HepG2 (cell line): ENCODE data around the gene TOB1. TPM values are rescaled to one million over a fixed set of nuclear protein-coding genes. Genes with fewer than 3 reads are reported as not detected.
A peak's percentile ranks its signal among the peaks of the same experiment; 100 is the strongest.

ENCODE experiments used
- AGO2 ChIP-seq: fragments of 200-400 bp; formaldehyde crosslinking; optimal IDR thresholded peaks from 2 replicates; pipeline ENCODE3; 2017; ENCODE audit warnings: mild to moderate bottlenecking, low read depth, low read length, moderate library complexity
- GTF3A ChIP-seq: sonication (generic); formaldehyde crosslinking; conservative IDR thresholded peaks from 2 replicates; pipeline ENCODE4 v1.4.0; 2020; ENCODE audit warnings: mild to moderate bottlenecking, missing genetic modification reagents
- HOXA5 ChIP-seq: sonication (generic); formaldehyde crosslinking; IDR thresholded peaks from 2 replicates; pipeline ENCODE4 v1.4.0; 2020; ENCODE audit warnings: missing genetic modification reagents
- PATZ1 ChIP-seq: sonication (generic); formaldehyde crosslinking; IDR thresholded peaks from 2 replicates; pipeline ENCODE4 v1.4.0; 2020; ENCODE audit warnings: missing genetic modification reagents
- ZBTB33 ChIP-seq: sonication (generic); formaldehyde crosslinking; IDR thresholded peaks from 2 replicates; pipeline ENCODE4 v1.4.0; 2020; ENCODE audit warnings: missing genetic modification reagents
- ZBTB8A ChIP-seq: sonication (generic); formaldehyde crosslinking; IDR thresholded peaks from 2 replicates; pipeline ENCODE4 v1.4.0; 2020; ENCODE audit warnings: mild to moderate bottlenecking, low read depth, missing genetic modification reagents, borderline replicate concordance
- ZGPAT ChIP-seq: IDR thresholded peaks from 2 replicates; pipeline ENCODE4 v1.6.1; 2016; ENCODE audit warnings: mild to moderate bottlenecking
- ZMYM3 ChIP-seq: sonication (generic); formaldehyde crosslinking; IDR thresholded peaks from 2 replicates; pipeline ENCODE4 v1.5.1; 2020; ENCODE audit warnings: mild to moderate bottlenecking, missing genetic modification reagents
- ZNF12 ChIP-seq: sonication (generic); formaldehyde crosslinking; IDR thresholded peaks from 2 replicates; pipeline ENCODE4 v1.5.0; 2020; ENCODE audit warnings: missing genetic modification reagents
- ZNF572 ChIP-seq: sonication (generic); formaldehyde crosslinking; IDR thresholded peaks from 2 replicates; pipeline ENCODE4 v1.5.1; 2020; ENCODE audit warnings: mild to moderate bottlenecking, missing genetic modification reagents
- polyA plus RNA-seq, 8 experiments: library from polyadenylated mRNA; depleted of rRNA in 3 of 8; stranded (reverse) in 7 of 8; unstranded in 1 of 8; fragments of >200 nt; fragmentation: Illumina TruSeq in 4 of 8; extraction: Trizol in 4 of 8; gene quantifications; 2 replicates each; pipeline versions ENCODE4 v1.2.1 to v1.2.3, GENCODE V29; 2011 to 2016; ENCODE audit warnings: low read depth in 4 of 8, missing spikeins in 1 of 8, mixed read lengths in 1 of 8; ENCODE audit not compliant: insufficient read depth in 1 of 8
- total RNA-seq, 5 experiments: library from RNA; depleted of rRNA; stranded (reverse); fragments of >200 nt; fragmentation: Illumina TruSeq; extraction: Trizol; gene quantifications; 2 replicates each; pipeline ENCODE4 v1.2.3, GENCODE V29; 2016; ENCODE audit warnings: low read depth in 1 of 5
- TF ChIP-seq, protein P1 (sequence below): sonication (generic); formaldehyde crosslinking; IDR thresholded peaks from 2 replicates; pipeline ENCODE4 v1.4.0; 2020; ENCODE audit warnings: missing genetic modification reagents, borderline replicate concordance
- TF ChIP-seq, protein P2 (sequence below): sonication (generic); formaldehyde crosslinking; IDR thresholded peaks from 2 replicates; pipeline ENCODE4 v1.4.0; 2020; ENCODE audit warnings: missing genetic modification reagents, borderline replicate concordance
- TF ChIP-seq, protein P3 (sequence below): sonication (generic); formaldehyde crosslinking; IDR thresholded peaks from 2 replicates; pipeline ENCODE4 v1.4.0; 2020; ENCODE audit warnings: mild to moderate bottlenecking, missing genetic modification reagents

The TOB1 gene
- total and polyA plus RNA-seq, 2 of the 13 experiments (the other 11 are each of a cell fraction or from before 2014, with no cell fraction given) = 21.9 to 57.7 TPM

- TF ChIP-seq, protein P1, sequence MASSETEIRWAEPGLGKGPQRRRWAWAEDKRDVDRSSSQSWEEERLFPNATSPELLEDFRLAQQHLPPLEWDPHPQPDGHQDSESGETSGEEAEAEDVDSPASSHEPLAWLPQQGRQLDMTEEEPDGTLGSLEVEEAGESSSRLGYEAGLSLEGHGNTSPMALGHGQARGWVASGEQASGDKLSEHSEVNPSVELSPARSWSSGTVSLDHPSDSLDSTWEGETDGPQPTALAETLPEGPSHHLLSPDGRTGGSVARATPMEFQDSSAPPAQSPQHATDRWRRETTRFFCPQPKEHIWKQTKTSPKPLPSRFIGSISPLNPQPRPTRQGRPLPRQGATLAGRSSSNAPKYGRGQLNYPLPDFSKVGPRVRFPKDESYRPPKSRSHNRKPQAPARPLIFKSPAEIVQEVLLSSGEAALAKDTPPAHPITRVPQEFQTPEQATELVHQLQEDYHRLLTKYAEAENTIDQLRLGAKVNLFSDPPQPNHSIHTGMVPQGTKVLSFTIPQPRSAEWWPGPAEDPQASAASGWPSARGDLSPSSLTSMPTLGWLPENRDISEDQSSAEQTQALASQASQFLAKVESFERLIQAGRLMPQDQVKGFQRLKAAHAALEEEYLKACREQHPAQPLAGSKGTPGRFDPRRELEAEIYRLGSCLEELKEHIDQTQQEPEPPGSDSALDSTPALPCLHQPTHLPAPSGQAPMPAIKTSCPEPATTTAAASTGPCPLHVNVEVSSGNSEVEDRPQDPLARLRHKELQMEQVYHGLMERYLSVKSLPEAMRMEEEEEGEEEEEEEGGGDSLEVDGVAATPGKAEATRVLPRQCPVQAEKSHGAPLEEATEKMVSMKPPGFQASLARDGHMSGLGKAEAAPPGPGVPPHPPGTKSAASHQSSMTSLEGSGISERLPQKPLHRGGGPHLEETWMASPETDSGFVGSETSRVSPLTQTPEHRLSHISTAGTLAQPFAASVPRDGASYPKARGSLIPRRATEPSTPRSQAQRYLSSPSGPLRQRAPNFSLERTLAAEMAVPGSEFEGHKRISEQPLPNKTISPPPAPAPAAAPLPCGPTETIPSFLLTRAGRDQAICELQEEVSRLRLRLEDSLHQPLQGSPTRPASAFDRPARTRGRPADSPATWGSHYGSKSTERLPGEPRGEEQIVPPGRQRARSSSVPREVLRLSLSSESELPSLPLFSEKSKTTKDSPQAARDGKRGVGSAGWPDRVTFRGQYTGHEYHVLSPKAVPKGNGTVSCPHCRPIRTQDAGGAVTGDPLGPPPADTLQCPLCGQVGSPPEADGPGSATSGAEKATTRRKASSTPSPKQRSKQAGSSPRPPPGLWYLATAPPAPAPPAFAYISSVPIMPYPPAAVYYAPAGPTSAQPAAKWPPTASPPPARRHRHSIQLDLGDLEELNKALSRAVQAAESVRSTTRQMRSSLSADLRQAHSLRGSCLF (CRISPR knock-in tag) = 0 out of 2 replicates have a peak, but pooled peaks have one; percentile 52
- peak; percentile 79 for TF ChIP-seq ZBTB33 (CRISPR knock-in tag)
- TF ChIP-seq GTF3A (CRISPR knock-in tag) = 0 out of 2 replicates have a peak, but pooled peaks have one; percentile 28
- peak; percentile 63; the same call in 1 of the 2 replicates for TF ChIP-seq HOXA5 (CRISPR knock-in tag)
- TF ChIP-seq, protein P2, sequence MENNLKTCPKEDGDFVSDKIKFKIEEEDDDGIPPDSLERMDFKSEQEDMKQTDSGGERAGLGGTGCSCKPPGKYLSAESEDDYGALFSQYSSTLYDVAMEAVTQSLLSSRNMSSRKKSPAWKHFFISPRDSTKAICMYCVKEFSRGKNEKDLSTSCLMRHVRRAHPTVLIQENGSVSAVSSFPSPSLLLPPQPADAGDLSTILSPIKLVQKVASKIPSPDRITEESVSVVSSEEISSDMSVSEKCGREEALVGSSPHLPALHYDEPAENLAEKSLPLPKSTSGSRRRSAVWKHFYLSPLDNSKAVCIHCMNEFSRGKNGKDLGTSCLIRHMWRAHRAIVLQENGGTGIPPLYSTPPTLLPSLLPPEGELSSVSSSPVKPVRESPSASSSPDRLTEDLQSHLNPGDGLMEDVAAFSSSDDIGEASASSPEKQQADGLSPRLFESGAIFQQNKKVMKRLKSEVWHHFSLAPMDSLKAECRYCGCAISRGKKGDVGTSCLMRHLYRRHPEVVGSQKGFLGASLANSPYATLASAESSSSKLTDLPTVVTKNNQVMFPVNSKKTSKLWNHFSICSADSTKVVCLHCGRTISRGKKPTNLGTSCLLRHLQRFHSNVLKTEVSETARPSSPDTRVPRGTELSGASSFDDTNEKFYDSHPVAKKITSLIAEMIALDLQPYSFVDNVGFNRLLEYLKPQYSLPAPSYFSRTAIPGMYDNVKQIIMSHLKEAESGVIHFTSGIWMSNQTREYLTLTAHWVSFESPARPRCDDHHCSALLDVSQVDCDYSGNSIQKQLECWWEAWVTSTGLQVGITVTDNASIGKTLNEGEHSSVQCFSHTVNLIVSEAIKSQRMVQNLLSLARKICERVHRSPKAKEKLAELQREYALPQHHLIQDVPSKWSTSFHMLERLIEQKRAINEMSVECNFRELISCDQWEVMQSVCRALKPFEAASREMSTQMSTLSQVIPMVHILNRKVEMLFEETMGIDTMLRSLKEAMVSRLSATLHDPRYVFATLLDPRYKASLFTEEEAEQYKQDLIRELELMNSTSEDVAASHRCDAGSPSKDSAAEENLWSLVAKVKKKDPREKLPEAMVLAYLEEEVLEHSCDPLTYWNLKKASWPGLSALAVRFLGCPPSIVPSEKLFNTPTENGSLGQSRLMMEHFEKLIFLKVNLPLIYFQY (CRISPR knock-in tag) = peak; percentile 62; the same call in 1 of the 2 replicates
- peak; percentile 40; the same call in 1 of the 2 replicates for TF ChIP-seq PATZ1
- no peak for TF ChIP-seq ZBTB8A (CRISPR knock-in tag)
- TF ChIP-seq, protein P3, sequence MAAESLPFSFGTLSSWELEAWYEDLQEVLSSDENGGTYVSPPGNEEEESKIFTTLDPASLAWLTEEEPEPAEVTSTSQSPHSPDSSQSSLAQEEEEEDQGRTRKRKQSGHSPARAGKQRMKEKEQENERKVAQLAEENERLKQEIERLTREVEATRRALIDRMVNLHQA (CRISPR knock-in tag) = no peak
- TF ChIP-seq ZGPAT (CRISPR knock-in tag) = peak; percentile 58; the same call in 1 of the 2 replicates
- peak; percentile 15 for TF ChIP-seq AGO2
- peak; percentile 92; the same call in 1 of the 2 replicates for TF ChIP-seq ZNF572
- TF ChIP-seq ZNF12 (CRISPR knock-in tag) = 0 out of 2 replicates have a peak, but pooled peaks have one; percentile 7
- peak; percentile 43; the same call in 1 of the 2 replicates for TF ChIP-seq ZMYM3 (CRISPR knock-in tag)
These were observed 2.8 kb downstream of the TOB1 start (continued) for GRCh38 chr17:50863221-50863843.
